K562 (cell line): ENCODE measurements around the gene FOXO3. TPM values are rescaled to one million over a fixed set of nuclear protein-coding genes. Genes with fewer than 3 reads are reported as not detected.

Source experiments
- ATAC-seq: fragments of 200-7000 bp; cut with Tn5 transposase; 3 replicates; pipeline ENCODE4 v1.9.1; 2020; ENCODE audit warnings: moderate library complexity
- BruUV-seq: library from RNA; stranded (reverse); fragments of 400-500 nt; replicated peaks from 2 replicates; lab custom pipeline; 2021; lab: Mats Ljungman, UMichigan
- CTCF ChIA-PET: fragments of 300-600 bp; formaldehyde crosslinking; extraction: SDS; loops from one replicate; lab custom pipeline; 2021; ENCODE audit warnings: low intra/inter-chr PET ratio; lab: Yijun Ruan, JAX
- POLR2A ChIA-PET: fragments of 300-600, 350-650 bp; sonication (Branson Sonifier 250); formaldehyde crosslinking; extraction: SDS; loops from one replicate; lab custom pipeline; 2021; ENCODE audit warnings: antibody characterized with exemption, inconsistent platforms; lab: Yijun Ruan, JAX
- DNase-seq, 4 experiments: peaks; one replicate each; pipeline versions ENCODE4 v3.0.0 to v3.0.0-alpha.2; 2011 to 2018; ENCODE audit warnings: low spot score in 3 of 4, mixed read lengths in 3 of 4; ENCODE audit errors: extremely low read depth in 1 of 4
- FAIRE-seq: peaks from 2 replicates; lab custom pipeline; 2011; peaks lifted over from hg19 to GRCh38; lab: Jason Lieb, UNC
- H2AFZ ChIP-seq: 2 replicates; pipeline ENCODE4 v1.6.0; 2011; ENCODE audit warnings: low read depth, low read length, control low read depth, inconsistent platforms
- H3K27ac ChIP-seq: fragments of 200-600 bp; 3 replicates; pipeline ENCODE4 v1.8.0; 2011; ENCODE audit warnings: low read depth, mild to moderate bottlenecking, control low read depth, inconsistent platforms, low read length, moderate library complexity, mixed read lengths; ENCODE audit errors: extremely low read depth
- H3K27me3 ChIP-seq, 2 experiments: fragments of 300-600 bp in 1 of 2; 2 replicates in 1 of 2; 3 replicates in 1 of 2; pipeline versions ENCODE4 v1.6.0 to v1.8.0; 2011; ENCODE audit warnings: inconsistent platforms in 2 of 2, low read length in 2 of 2, mild to moderate bottlenecking in 1 of 2, mixed read lengths in 1 of 2, moderate library complexity in 1 of 2; ENCODE audit not compliant: control insufficient read depth in 2 of 2, insufficient read depth in 2 of 2
- H3K36me3 ChIP-seq: fragments of 300-600 bp; 3 replicates; pipeline ENCODE4 v1.8.0; 2011; ENCODE audit warnings: mild to moderate bottlenecking, low read length, inconsistent platforms; ENCODE audit not compliant: control insufficient read depth, insufficient read depth
- H3K4me1 ChIP-seq, 2 experiments: fragments of 200-600 bp in 1 of 2; replicated peaks in 1 of 2; 2 replicates in 1 of 2; 3 replicates in 1 of 2; pipeline versions ENCODE4 v1.5.1 to v1.8.0; 2011; ENCODE audit warnings: inconsistent platforms in 2 of 2, low read length in 2 of 2, mild to moderate bottlenecking in 1 of 2, mixed read lengths in 1 of 2, moderate library complexity in 1 of 2; ENCODE audit not compliant: control insufficient read depth in 2 of 2, insufficient read depth in 2 of 2
- H3K4me2 ChIP-seq: 2 replicates; pipeline ENCODE4 v1.6.1; 2011; ENCODE audit warnings: low read length, control low read depth, inconsistent platforms, mixed read lengths; ENCODE audit not compliant: insufficient read depth
- H3K4me3 ChIP-seq: fragments of 200-600 bp; sonication (generic), shearing (Covaris generic); 2 replicates; pipeline ENCODE4 v1.5.1; 2016; ENCODE audit warnings: control low read depth, inconsistent platforms
- H3K79me2 ChIP-seq: fragments of 200-600 bp; 3 replicates; pipeline ENCODE4 v1.8.0; 2011; ENCODE audit warnings: low read length, inconsistent platforms; ENCODE audit not compliant: control insufficient read depth, insufficient read depth
- H3K9ac ChIP-seq, 2 experiments: 2 replicates each; pipeline versions ENCODE4 v1.6.0 to v1.6.1; 2011; ENCODE audit warnings: low read depth in 2 of 2, low read length in 2 of 2, control low read depth in 1 of 2, inconsistent platforms in 1 of 2, mild to moderate bottlenecking in 1 of 2, mixed read lengths in 1 of 2; ENCODE audit not compliant: insufficient read depth in 1 of 2
- H3K9me1 ChIP-seq: one replicate; pipeline ENCODE4 v1.6.0; 2011; ENCODE audit warnings: inconsistent platforms, mild to moderate bottlenecking, low read length, moderate library complexity; ENCODE audit not compliant: control insufficient read depth, insufficient read depth
- H3K9me3 ChIP-seq: replicated peaks from 2 replicates; pipeline ENCODE4 v1.5.1; 2011; ENCODE audit warnings: low read depth, low read length, inconsistent platforms; ENCODE audit not compliant: control insufficient read depth, insufficient read depth
- H4K20me1 ChIP-seq: replicated peaks from 2 replicates; pipeline ENCODE4 v1.6.1; 2011; ENCODE audit warnings: low read length, inconsistent platforms, mixed read lengths; ENCODE audit not compliant: control insufficient read depth, insufficient read depth
- CBX1 ChIP-seq: sonication (generic); IDR thresholded peaks from 2 replicates; pipeline ENCODE4 v1.6.1; 2016; ENCODE audit warnings: antibody characterized with exemption, low read depth, mild to moderate bottlenecking
- CTBP1 ChIP-seq: fragments of 450-650 bp; IDR thresholded peaks from 2 replicates; pipeline ENCODE4 v1.6.1; 2016; ENCODE audit warnings: borderline replicate concordance
- HES1 ChIP-seq: fragments of 450-650 bp; IDR thresholded peaks from 2 replicates; pipeline ENCODE4 v1.6.1; 2016; ENCODE audit warnings: low read depth, mild to moderate bottlenecking, moderate library complexity
- KAT8 ChIP-seq: fragments of 450-650 bp; IDR thresholded peaks from 2 replicates; pipeline ENCODE4 v1.6.1; 2016; ENCODE audit warnings: low read depth, mild to moderate bottlenecking
- LEF1 ChIP-seq: fragments of 450-650 bp; IDR thresholded peaks from 2 replicates; pipeline ENCODE4 v1.6.1; 2016; ENCODE audit warnings: mild to moderate bottlenecking
- MNT ChIP-seq, 2 experiments: fragments of 450-650 bp; conservative IDR thresholded peaks; 2 replicates each; pipeline ENCODE4 v1.6.1; 2017; ENCODE audit warnings: mild to moderate bottlenecking in 2 of 2, moderate library complexity in 2 of 2
- NCOA6 ChIP-seq: fragments of 450-650 bp; IDR thresholded peaks from 2 replicates; pipeline ENCODE4 v1.6.1; 2017; ENCODE audit warnings: mild to moderate bottlenecking
- NEUROD1 ChIP-seq: fragments of 150-350 bp; IDR thresholded peaks from 2 replicates; pipeline ENCODE4 v1.6.1; 2014; ENCODE audit warnings: borderline replicate concordance, low read length, low read depth; ENCODE audit not compliant: partially characterized antibody
- PREB ChIP-seq: sonication (generic); formaldehyde crosslinking; IDR thresholded peaks from 2 replicates; pipeline ENCODE4 v1.8.1; 2023; ENCODE audit warnings: mild to moderate bottlenecking, missing genetic modification reagents
- PURB ChIP-seq: sonication (generic); formaldehyde crosslinking; IDR thresholded peaks from 2 replicates; pipeline ENCODE4 v1.9.0; 2021; ENCODE audit warnings: low read depth, mild to moderate bottlenecking, missing genetic modification reagents
- RCOR1 ChIP-seq, 2 experiments: IDR thresholded peaks; 2 replicates each; pipeline ENCODE4 v1.6.1; 2012; ENCODE audit warnings: low read depth in 2 of 2, low read length in 2 of 2, borderline replicate concordance in 1 of 2, improper control_type of control experiment in 1 of 2
- SETDB1 ChIP-seq: IDR thresholded peaks from one replicate; pipeline ENCODE4 v1.6.1; 2012; ENCODE audit warnings: low read length, control low read depth, inconsistent platforms
- ZNF184 ChIP-seq: sonication (generic); formaldehyde crosslinking; IDR thresholded peaks from 2 replicates; pipeline ENCODE4 v1.5.0; 2020; ENCODE audit warnings: missing genetic modification reagents
- ZNF274 ChIP-seq: IDR thresholded peaks from 2 replicates; pipeline ENCODE4 v1.6.1; 2011; ENCODE audit warnings: low read depth, mild to moderate bottlenecking, low read length, moderate library complexity, borderline replicate concordance
- ZNF398 ChIP-seq: fragments of 250-450 bp; sonication (Bioruptor Pico); IDR thresholded peaks from 2 replicates; pipeline ENCODE4 v1.8.0; 2021; ENCODE audit warnings: moderate library complexity, mild to moderate bottlenecking, inconsistent platforms
- ZNF655 ChIP-seq: fragments of 250-450 bp; sonication (Bioruptor Pico); IDR thresholded peaks from 2 replicates; pipeline ENCODE4 v1.5.0; 2021
- ZNF668 ChIP-seq: fragments of 250-450 bp; sonication (Bioruptor Pico); IDR thresholded peaks from 2 replicates; pipeline ENCODE4 v1.8.0; 2022; ENCODE audit warnings: mild to moderate bottlenecking, inconsistent platforms
- WGBS: fragments of 100-300 bp; shearing (Covaris generic); methylation state at CpG from one replicate; pipeline ENCODE4 v1.1.6; 2016; ENCODE audit warnings: low coverage, mixed read lengths; ENCODE audit not compliant: insufficient coverage; ENCODE audit errors: missing lambda C conversion rate; 5-methylcytosine and 5-hydroxymethylcytosine counted together
- in situ Hi-C: fragments of 300-500 bp; cut with MboI; formaldehyde crosslinking; loops from 4 replicates; pipeline ENCODE4 v1.15.0; 2018; ENCODE audit warnings: inconsistent platforms, mixed read lengths
- intact Hi-C: fragments of 100-400 bp; cut with micrococcal nuclease; formaldehyde crosslinking; loops from 2 replicates; pipeline ENCODE4 v1.14.2; 2022
- polyA plus RNA-seq, 8 experiments: library from polyadenylated mRNA; depleted of rRNA in 4 of 8; stranded (reverse) in 5 of 8; unstranded in 3 of 8; fragments of >200 nt; fragmentation: Nextera tagmentation in 2 of 8; fragmentation: Illumina TruSeq in 1 of 8; extraction: Ambion mirVana in 2 of 8; extraction: Trizol in 1 of 8; gene quantifications; 2 replicates each; pipeline versions ENCODE4 v1.2.1 to v1.2.3, GENCODE V29; 2011 to 2014; ENCODE audit warnings: inconsistent platforms in 1 of 8, missing spikeins in 1 of 8
- total RNA-seq, 7 experiments: library from RNA; depleted of rRNA in 6 of 7; stranded (reverse); fragments of >200 nt in 6 of 7; fragmentation: Illumina TruSeq in 2 of 7; extraction: Trizol in 2 of 7; gene quantifications; 2 replicates each; pipeline versions ENCODE4 v1.2.1 to v1.2.3, GENCODE V29; 2011 to 2021; ENCODE audit warnings: low replicate concordance in 1 of 7

Gene FOXO3
- total and polyA plus RNA-seq, 9 of the 15 experiments (the other 6 are each of a cell fraction or from before 2014, with no cell fraction given), result 3.0 to 14.6 (median 6.0) TPM

- Histone ChIP-seq H3K79me2 (no peaks in the 10 kb centered on the region), H4K20me1 (no peaks in the 10 kb centered on the region), H3K4me2 (no peak overlapping the region), H3K4me3 (no peak overlapping the region), H2AFZ (no peak overlapping the region), H3K27ac (no peak overlapping the region), H3K9ac (no peak overlapping the region), H3K9me3 (no peaks in the 10 kb centered on the region), H3K27me3 (peaks cover 0 to 17% of the 10 kb centered on the region in 2 experiments; a peak in 1 of 5 replicates), H3K9me1 (no peaks in the 10 kb centered on the region), H3K36me3 (no peaks in the 10 kb centered on the region), H3K4me1 (no peaks in the 10 kb centered on the region)
- ChIA-PET POLR2A (interaction anchor here (0.6 kb wide), 1 partner anchor 389 kb away, joined by 3 read pairs; no protein-coding TSS in a partner anchor), CTCF (no interaction called here)
- no peak for DNase-seq
- WGBS, result 11% methylated on average over 8 of the region's 11 CpGs
- intact Hi-C loops (no loop called here), in situ Hi-C loops (no loop called here)
- FAIRE-seq, result no peak
- BruUV-seq, result no TSS peak
- ATAC-seq, result no peak
- TF ChIP-seq ZNF398 (CRISPR knock-in tag) (no peak), ZNF655 (no peak), CTBP1 (no peak), LEF1 (no peak), NCOA6 (no peak), ZNF668 (no peak), KAT8 (no peak), PURB (no peak), ZNF184 (CRISPR knock-in tag) (no peak), ZNF274 (no peak), SETDB1 (no peak), HES1 (no peak), MNT (conservative IDR thresholded peaks at IDR 0.05) (no peak), NEUROD1 (no peak), RCOR1 (IDR thresholded peaks at IDR 0.05; ENCODE audit: borderline replicate concordance in 1 of 2, low read depth in 2 of 2, low read length in 2 of 2) (no peak), CBX1 (no peak), PREB (CRISPR knock-in tag) (no peak)
Observed at GRCh38 chr6:108535114-108535742, 25.5 kb upstream of the FOXO3 start.
